ENCODE results near the gene SYT2.
"Not testable (repeated sequence)": the region's sequence is repeated elsewhere in the genome, so short reads cannot be mapped to it uniquely, and the experiment has no call there.

SYT2 gene

GRCh38 chr1:202642619-202643291 lies 67.5 kb downstream of the SYT2 start:
- no peak for DNase-seq (ENCODE audit: low read depth)

- DNase-seq (ENCODE audit: low read depth): no peak
Observed at GRCh38 chr1:202642212-202642611, 68.0 kb downstream of the SYT2 start.

GRCh38 chr1:202639500-202639899 lies 70.8 kb downstream of the SYT2 start:
- no peak for DNase-seq (ENCODE audit: low read depth)

DNA sequence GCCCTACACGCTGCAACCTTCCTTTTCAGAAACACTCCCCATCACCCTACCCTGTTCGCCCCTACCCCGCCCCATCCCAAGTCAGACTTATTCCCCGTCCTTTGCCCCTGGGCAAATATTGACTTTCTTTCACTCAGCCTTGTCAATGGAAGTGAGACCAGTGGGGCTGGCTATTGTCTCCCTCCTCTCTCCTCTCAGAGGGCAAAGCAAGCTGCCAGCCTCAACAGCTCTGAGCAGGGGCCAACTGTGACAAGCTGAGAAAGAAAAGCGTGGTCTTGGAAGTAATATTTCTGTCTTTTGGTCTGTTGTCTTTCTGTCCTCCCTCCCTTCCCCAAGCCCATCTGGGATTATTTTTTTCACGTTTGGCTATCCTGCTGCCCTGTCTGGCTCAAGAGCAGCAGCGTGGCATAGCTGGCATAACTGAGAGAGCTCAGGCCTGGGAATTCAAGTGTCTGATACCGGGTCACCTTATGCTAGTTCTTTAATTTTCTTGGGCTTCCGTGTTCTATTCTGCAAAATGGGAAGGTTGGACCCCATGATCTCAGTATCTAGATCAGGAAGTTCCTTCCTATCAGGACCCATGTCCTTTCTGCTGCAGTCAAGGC lies 71.5 kb downstream of the SYT2 start:
- DNase-seq (ENCODE audit: low read depth): not testable (repeated sequence)

- no peak for DNase-seq (ENCODE audit: low read depth)
Observed at GRCh38 chr1:202638019-202638700, 72.1 kb downstream of the SYT2 start.

GRCh38 chr1:202637321-202638018 lies 72.8 kb downstream of the SYT2 start:
- DNase-seq (ENCODE audit: low read depth): not testable (repeated sequence)

DNA sequence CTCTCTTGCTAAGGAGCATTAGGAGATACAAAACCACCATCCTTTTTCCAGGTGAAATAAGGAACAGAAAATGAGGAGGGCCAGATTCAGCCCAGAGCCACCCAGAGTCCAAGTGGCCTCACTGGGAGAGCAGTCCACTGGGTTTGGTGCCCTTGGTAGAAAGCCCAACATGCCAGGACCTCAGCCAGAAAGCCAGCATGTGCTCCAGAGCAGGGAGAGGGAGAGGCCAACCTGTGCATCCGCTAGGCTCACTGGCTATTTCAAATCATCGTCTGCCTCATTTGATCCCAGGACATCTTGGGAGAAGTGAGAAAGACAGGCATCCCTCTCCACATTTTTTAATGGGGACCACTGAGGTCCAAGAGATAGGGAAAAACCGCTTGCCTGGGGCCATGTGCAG lies 74.1 kb downstream of the SYT2 start:
- not testable (repeated sequence) for DNase-seq (ENCODE audit: low read depth)

DNA sequence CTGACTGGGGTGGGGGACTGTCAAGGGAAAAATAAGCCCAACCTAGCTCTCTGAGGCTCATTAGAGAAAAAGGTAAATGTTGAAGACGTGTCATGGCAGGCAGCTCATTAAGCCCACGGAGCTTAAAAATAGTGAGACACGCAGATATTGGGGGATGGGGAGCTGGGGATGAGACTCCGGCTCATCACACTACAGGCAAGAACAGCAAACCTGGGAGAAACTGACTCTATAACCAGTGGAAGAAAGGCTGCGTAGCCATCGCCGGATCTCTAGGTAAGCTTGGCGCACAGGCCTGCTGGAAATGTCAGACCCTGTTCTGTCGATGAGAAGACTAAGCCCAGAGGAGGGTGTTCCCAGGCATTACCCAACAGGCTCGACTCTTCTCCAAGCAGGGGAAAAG lies 78.0 kb downstream of the SYT2 start:
- DNase-seq (ENCODE audit: low read depth): no peak

- DNase-seq (ENCODE audit: low read depth): no peak
Observed at GRCh38 chr1:202631076-202631923, 79.0 kb downstream of the SYT2 start.

GRCh38 chr1:202630541-202630940 lies 79.7 kb downstream of the SYT2 start:
- DNase-seq (ENCODE audit: low read depth): no peak

- DNase-seq (ENCODE audit: low read depth): not testable (repeated sequence)
Observed at GRCh38 chr1:202630096-202630495, 80.2 kb downstream of the SYT2 start.

DNA sequence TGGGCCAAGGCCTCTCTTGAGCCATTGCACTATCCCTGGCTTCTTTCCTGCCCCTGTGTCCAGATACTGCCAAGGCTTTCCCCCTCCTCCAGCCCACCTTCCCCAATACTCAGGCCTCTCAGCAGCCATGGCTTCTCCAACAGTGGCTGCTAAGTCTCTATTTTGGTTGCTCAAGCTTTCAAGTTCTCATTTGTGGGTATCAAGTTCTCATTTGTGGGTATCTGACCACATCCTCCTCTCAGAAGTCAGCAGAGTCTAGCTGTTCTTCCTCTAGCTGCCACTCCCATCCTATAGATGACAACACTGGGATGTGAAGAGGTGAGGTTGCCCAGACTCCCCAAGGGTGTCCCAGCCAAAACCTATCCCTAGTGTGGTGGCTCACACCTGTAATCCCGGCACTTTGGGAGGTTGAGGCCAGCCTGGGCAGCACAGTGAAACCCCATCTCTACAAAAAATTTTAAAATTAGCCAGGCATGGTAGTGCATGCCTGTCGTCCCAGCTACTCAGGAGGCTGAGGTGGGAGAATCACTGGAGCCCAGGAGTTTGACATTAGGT lies 80.9 kb downstream of the SYT2 start:
- DNase-seq (ENCODE audit: low read depth): peak; percentile 7

GRCh38 chr1:202628646-202629215 lies 81.5 kb downstream of the SYT2 start:
- no peak for DNase-seq (ENCODE audit: low read depth)

GRCh38 chr1:202627841-202628565 lies 82.3 kb downstream of the SYT2 start:
- no peak for DNase-seq (ENCODE audit: low read depth)

- DNase-seq (ENCODE audit: low read depth): not testable (repeated sequence)
Observed at GRCh38 chr1:202627036-202627435, 83.2 kb downstream of the SYT2 start.

GRCh38 chr1:202625416-202626360 lies 84.6 kb downstream of the SYT2 start:
- DNase-seq (ENCODE audit: low read depth): peak; percentile 27

DNA sequence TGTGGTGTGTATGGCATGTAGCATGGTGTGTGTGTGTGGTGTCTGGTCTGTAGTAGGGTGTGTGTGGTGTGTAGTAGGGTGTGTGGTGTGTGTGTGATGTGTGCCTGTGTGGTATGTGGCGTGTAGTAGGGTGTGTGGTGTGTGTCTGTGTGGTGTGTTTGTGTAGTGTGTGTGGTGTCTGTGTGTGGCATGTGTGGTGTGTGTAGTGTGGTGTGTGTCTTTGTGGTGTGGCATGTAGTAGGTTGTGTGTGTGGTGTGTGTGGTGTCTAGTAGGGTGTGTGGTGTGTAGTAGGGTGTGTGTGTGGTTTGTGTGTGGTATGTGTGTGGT lies 85.5 kb downstream of the SYT2 start:
- DNase-seq (ENCODE audit: low read depth): no peak

DNA sequence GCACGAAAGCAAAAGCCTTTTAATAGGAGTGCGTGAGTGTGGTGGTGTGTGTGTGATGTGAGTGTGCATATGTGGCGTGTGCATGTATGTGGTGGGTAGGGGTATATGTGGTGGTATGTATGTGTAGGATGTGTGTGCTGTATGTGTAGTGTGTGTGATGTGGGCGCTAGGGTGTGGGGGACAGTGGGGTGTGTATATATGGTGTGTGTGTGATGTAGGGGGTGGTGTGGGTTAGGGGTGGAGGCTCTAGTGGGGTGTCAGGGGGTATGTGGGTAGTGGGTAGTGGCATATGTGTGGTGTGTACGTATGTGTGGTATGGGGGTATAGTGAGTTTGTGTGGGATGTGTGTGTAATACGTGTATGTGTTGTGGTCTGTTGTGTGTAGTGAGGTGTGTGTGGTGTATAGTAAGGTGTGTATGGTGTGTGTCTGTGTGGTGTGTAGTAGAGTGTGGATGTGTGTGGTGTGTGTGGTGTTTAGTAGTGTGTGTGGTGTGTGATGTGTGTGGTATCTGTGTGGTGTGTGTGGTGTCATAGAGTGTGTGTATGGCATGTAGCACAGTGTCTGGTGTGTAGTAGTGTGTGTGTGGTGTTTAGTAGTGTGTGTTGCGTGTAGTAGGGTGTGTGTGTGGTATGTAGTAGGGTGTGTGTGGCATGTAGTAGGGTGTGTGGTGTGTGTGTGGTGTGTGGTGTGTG lies 86.0 kb downstream of the SYT2 start:
- no peak for DNase-seq (ENCODE audit: low read depth)

DNA sequence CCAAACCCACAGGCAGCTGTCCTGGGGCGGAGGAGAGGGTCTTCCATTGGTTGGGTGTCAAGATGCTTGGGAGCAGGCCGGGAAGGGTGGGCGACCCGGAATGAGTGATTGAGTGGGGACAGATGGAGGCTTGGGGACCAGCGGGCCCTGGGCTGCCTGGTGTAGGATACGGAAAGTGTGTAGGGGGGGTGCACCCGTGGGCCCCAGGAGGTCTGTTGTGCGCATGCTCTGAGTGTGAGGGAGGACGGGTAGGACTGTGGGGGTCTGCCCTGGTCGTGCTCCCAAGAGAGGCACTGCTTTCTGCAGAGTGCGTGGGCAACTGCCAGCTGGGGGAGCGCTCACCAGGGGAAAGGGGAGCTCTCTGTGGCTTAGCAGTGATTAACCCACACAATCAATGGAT lies 86.8 kb downstream of the SYT2 start:
- DNase-seq (ENCODE audit: low read depth): not testable (repeated sequence)

Measured in activated T-helper 1 cell treated with Interleukin-2 at 50 U/mL for 16 hours (primary cell).